Activated CD8-positive, alpha-beta memory T cell treated with anti-CD3 and anti-CD28 coated beads, Interleukin-2, amount 50 U/mL, for 1 hour (primary cell): ENCODE results near the gene CAMKK1.

Experiments
- DNase-seq: peaks from one replicate; pipeline ENCODE4 v3.0.0-alpha.2; 2020; ENCODE audit errors: extremely low read depth

CAMKK1 gene

DNA sequence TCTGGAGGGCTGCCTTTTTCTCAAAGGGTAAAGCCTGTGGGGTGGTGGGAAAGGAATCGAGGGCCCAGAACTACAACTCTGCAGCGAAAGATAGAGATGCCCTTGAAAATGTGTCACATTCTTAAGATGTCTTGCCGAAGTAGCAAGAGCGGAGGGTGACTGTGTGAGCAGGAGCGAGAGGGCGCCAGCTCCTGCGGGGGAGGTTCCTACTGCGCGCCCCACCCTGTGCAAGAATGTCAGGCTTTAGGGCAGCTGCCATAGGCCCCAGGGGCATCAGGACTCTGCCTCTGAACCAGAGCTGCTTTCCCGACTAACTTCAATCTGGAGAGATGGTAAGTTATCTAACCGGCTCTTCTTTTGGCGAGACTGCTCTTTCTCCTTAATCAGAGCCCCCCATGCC is 80.1 kb downstream of the CAMKK1 start:
- DNase-seq: no peak

DNA sequence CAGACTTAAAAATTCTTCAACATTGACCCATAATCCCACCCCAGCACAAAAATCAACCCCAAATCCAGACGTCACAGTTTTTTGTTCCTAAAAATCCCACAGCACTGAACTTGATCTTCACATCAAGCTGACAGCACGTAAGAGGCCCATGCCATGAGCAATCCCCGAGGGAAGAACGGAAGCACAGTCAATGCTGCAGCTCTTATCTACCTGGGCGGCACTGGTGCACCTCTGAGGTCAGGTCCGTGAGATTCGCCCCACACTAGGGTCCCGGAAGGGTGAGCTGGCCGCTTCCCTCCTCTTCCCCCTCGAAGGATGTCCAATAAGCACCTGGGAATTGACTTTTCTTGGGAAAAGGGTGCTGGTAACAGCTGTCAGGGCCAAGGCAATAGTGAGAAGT is 80.6 kb downstream of the CAMKK1 start:
- DNase-seq: no peak
